HepG2 (cell line): Measurements from ENCODE around the gene NAPSA. TPM values are rescaled to one million over a fixed set of nuclear protein-coding genes. Genes with fewer than 3 reads are reported as not detected.

ENCODE experiments used
- ETV5 ChIP-seq: IDR thresholded peaks from 2 replicates; pipeline ENCODE4 v1.6.1; 2018; ENCODE audit warnings: missing biosample characterization, missing genetic modification reagents, inconsistent platforms, borderline replicate concordance
- GATAD2A ChIP-seq: IDR thresholded peaks from 2 replicates; pipeline ENCODE4 v1.6.1; 2016
- MIER2 ChIP-seq: IDR thresholded peaks from 2 replicates; pipeline ENCODE4 v1.6.1; 2016; ENCODE audit warnings: missing biosample characterization, missing genetic modification reagents
- REPIN1 ChIP-seq: sonication (generic); formaldehyde crosslinking; IDR thresholded peaks from 2 replicates; pipeline ENCODE4 v1.8.0; 2022; ENCODE audit warnings: missing genetic modification reagents, low read depth, mild to moderate bottlenecking, borderline replicate concordance
- RFX5 ChIP-seq: IDR thresholded peaks from 2 replicates; pipeline ENCODE4 v1.6.1; 2011; ENCODE audit warnings: low read depth, low read length, improper control_type of control experiment
- SAP130 ChIP-seq: IDR thresholded peaks from 2 replicates; pipeline ENCODE4 v1.6.1; 2016; ENCODE audit warnings: low read depth
- SMAD3 ChIP-seq: sonication (generic); formaldehyde crosslinking; IDR thresholded peaks from 2 replicates; pipeline ENCODE4 v1.4.0; 2020; ENCODE audit warnings: missing genetic modification reagents
- TCF12 ChIP-seq, 2 experiments: fragments of 450-650 bp in 1 of 2; sonication (generic) in 1 of 2; formaldehyde crosslinking in 1 of 2; IDR thresholded peaks; 2 replicates each; pipeline versions ENCODE4 v1.6.1 to v1.8.0; 2017 to 2022; ENCODE audit warnings: antibody characterized with exemption in 1 of 2, mild to moderate bottlenecking in 1 of 2, missing genetic modification reagents in 1 of 2, moderate library complexity in 1 of 2
- TOE1 ChIP-seq: sonication (generic); formaldehyde crosslinking; IDR thresholded peaks from 2 replicates; pipeline ENCODE4 v1.4.0; 2020; ENCODE audit warnings: mild to moderate bottlenecking, missing genetic modification reagents
- ZNF605 ChIP-seq: sonication (generic); formaldehyde crosslinking; IDR thresholded peaks from 2 replicates; pipeline ENCODE4 v1.8.0; 2022; ENCODE audit warnings: mild to moderate bottlenecking, missing genetic modification reagents
- ZNF788 ChIP-seq: sonication (generic); formaldehyde crosslinking; IDR thresholded peaks from 2 replicates; pipeline ENCODE4 v1.5.0; 2020; ENCODE audit warnings: mild to moderate bottlenecking, missing genetic modification reagents, borderline replicate concordance
- ZSCAN22 ChIP-seq: sonication (generic); formaldehyde crosslinking; IDR thresholded peaks from 2 replicates; pipeline ENCODE4 v1.4.0; 2020; ENCODE audit warnings: mild to moderate bottlenecking, missing genetic modification reagents
- polyA plus RNA-seq, 8 experiments: library from polyadenylated mRNA; depleted of rRNA in 3 of 8; stranded (reverse) in 7 of 8; unstranded in 1 of 8; fragments of >200 nt; fragmentation: Illumina TruSeq in 4 of 8; extraction: Trizol in 4 of 8; gene quantifications; 2 replicates each; pipeline versions ENCODE4 v1.2.1 to v1.2.3, GENCODE V29; 2011 to 2016; ENCODE audit warnings: low read depth in 4 of 8, missing spikeins in 1 of 8, mixed read lengths in 1 of 8; ENCODE audit not compliant: insufficient read depth in 1 of 8
- total RNA-seq, 5 experiments: library from RNA; depleted of rRNA; stranded (reverse); fragments of >200 nt; fragmentation: Illumina TruSeq; extraction: Trizol; gene quantifications; 2 replicates each; pipeline ENCODE4 v1.2.3, GENCODE V29; 2016; ENCODE audit warnings: low read depth in 1 of 5
- TF ChIP-seq, protein P1 (sequence below): sonication (generic); formaldehyde crosslinking; IDR thresholded peaks from 2 replicates; pipeline ENCODE4 v1.5.1; 2020; ENCODE audit warnings: mild to moderate bottlenecking, missing genetic modification reagents, moderate library complexity
- TF ChIP-seq, protein P2 (sequence below): sonication (generic); formaldehyde crosslinking; conservative IDR thresholded peaks from 2 replicates; pipeline ENCODE4 v1.4.0; 2020; ENCODE audit warnings: missing genetic modification reagents
- TF ChIP-seq, protein P3 (sequence below): IDR thresholded peaks from 2 replicates; pipeline ENCODE4 v1.6.1; 2016; ENCODE audit warnings: low read depth, missing genetic modification reagents, missing compliant biosample characterization
- TF ChIP-seq, protein P4 (sequence below): sonication (generic); formaldehyde crosslinking; IDR thresholded peaks from 2 replicates; pipeline ENCODE4 v1.4.0; 2020; ENCODE audit warnings: missing genetic modification reagents

The NAPSA gene
- total and polyA plus RNA-seq, 2 of the 13 experiments (the other 11 are each of a cell fraction or from before 2014, with no cell fraction given): not detected

DNA sequence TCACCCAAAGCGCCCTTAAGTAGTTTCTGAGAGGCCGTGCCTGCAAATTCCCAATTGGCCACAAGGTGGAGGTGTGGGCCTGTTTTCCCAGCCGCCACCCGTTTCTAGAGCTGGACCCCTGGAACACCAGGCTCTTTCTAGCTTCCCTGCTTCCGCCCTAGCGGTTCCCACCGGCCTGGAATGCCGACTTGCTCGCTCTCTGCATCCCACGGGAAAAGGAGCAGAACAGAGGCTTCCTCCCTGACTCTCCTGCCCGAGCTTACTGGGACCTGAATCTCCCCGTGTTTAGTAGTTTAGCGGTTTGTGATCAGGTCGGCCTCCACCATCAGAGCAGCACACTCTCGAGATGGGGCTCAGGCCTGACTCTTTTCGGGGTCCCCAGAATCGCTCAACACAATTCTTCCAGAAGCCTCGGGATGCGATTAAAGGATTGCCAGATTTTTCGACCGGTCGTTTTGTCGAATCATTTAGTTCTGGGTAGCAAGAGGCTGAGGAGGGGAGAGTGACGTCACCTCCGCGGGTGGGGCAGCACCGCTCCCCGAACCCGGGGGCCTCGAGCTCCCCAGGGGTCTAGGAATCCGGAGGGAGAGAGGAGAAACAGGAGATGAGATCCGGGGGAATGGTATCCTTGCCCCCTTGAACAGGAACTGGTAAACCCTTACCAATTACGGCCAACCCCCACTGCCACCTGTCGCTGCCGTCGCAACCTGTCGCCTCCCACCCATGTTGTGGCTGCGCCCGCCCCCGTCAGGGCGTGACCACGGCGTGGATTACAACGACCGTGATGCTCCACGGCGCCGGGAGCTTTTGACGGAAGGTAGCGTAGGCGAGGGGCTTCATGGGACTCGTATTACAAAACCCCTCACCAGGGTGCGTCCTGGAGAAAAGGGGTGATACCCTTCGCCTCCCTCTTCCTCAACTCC lies 8.0 kb downstream of the NAPSA start (continued):
- no peak for TF ChIP-seq TCF12 (IDR thresholded peaks at IDR 0.05)
- no peak for TF ChIP-seq TCF12 (CRISPR knock-in tag; IDR thresholded peaks at IDR 0.05)
- TF ChIP-seq, protein P1, sequence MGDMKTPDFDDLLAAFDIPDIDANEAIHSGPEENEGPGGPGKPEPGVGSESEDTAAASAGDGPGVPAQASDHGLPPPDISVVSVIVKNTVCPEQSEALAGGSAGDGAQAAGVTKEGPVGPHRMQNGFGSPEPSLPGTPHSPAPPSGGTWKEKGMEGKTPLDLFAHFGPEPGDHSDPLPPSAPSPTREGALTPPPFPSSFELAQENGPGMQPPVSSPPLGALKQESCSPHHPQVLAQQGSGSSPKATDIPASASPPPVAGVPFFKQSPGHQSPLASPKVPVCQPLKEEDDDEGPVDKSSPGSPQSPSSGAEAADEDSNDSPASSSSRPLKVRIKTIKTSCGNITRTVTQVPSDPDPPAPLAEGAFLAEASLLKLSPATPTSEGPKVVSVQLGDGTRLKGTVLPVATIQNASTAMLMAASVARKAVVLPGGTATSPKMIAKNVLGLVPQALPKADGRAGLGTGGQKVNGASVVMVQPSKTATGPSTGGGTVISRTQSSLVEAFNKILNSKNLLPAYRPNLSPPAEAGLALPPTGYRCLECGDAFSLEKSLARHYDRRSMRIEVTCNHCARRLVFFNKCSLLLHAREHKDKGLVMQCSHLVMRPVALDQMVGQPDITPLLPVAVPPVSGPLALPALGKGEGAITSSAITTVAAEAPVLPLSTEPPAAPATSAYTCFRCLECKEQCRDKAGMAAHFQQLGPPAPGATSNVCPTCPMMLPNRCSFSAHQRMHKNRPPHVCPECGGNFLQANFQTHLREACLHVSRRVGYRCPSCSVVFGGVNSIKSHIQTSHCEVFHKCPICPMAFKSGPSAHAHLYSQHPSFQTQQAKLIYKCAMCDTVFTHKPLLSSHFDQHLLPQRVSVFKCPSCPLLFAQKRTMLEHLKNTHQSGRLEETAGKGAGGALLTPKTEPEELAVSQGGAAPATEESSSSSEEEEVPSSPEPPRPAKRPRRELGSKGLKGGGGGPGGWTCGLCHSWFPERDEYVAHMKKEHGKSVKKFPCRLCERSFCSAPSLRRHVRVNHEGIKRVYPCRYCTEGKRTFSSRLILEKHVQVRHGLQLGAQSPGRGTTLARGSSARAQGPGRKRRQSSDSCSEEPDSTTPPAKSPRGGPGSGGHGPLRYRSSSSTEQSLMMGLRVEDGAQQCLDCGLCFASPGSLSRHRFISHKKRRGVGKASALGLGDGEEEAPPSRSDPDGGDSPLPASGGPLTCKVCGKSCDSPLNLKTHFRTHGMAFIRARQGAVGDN (CRISPR knock-in tag): peak; percentile 53
- TF ChIP-seq GATAD2A: 0 out of 2 replicates have a peak, but pooled peaks have one; percentile 26
- TF ChIP-seq RFX5: no peak
- peak; percentile 30; the same call in 1 of the 2 replicates for TF ChIP-seq SAP130 (CRISPR knock-in tag)
- TF ChIP-seq REPIN1: 0 out of 2 replicates have a peak, but pooled peaks have one; percentile 55
- TF ChIP-seq ZNF605 (CRISPR knock-in tag): peak; percentile 29; the same call in 1 of the 2 replicates
- TF ChIP-seq MIER2 (CRISPR knock-in tag): peak; percentile 17; the same call in 1 of the 2 replicates
- TF ChIP-seq TOE1 (CRISPR knock-in tag): no peak
- TF ChIP-seq, protein P2, sequence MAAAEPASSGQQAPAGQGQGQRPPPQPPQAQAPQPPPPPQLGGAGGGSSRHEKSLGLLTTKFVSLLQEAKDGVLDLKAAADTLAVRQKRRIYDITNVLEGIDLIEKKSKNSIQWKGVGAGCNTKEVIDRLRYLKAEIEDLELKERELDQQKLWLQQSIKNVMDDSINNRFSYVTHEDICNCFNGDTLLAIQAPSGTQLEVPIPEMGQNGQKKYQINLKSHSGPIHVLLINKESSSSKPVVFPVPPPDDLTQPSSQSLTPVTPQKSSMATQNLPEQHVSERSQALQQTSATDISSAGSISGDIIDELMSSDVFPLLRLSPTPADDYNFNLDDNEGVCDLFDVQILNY (CRISPR knock-in tag): no peak
- TF ChIP-seq, protein P3, sequence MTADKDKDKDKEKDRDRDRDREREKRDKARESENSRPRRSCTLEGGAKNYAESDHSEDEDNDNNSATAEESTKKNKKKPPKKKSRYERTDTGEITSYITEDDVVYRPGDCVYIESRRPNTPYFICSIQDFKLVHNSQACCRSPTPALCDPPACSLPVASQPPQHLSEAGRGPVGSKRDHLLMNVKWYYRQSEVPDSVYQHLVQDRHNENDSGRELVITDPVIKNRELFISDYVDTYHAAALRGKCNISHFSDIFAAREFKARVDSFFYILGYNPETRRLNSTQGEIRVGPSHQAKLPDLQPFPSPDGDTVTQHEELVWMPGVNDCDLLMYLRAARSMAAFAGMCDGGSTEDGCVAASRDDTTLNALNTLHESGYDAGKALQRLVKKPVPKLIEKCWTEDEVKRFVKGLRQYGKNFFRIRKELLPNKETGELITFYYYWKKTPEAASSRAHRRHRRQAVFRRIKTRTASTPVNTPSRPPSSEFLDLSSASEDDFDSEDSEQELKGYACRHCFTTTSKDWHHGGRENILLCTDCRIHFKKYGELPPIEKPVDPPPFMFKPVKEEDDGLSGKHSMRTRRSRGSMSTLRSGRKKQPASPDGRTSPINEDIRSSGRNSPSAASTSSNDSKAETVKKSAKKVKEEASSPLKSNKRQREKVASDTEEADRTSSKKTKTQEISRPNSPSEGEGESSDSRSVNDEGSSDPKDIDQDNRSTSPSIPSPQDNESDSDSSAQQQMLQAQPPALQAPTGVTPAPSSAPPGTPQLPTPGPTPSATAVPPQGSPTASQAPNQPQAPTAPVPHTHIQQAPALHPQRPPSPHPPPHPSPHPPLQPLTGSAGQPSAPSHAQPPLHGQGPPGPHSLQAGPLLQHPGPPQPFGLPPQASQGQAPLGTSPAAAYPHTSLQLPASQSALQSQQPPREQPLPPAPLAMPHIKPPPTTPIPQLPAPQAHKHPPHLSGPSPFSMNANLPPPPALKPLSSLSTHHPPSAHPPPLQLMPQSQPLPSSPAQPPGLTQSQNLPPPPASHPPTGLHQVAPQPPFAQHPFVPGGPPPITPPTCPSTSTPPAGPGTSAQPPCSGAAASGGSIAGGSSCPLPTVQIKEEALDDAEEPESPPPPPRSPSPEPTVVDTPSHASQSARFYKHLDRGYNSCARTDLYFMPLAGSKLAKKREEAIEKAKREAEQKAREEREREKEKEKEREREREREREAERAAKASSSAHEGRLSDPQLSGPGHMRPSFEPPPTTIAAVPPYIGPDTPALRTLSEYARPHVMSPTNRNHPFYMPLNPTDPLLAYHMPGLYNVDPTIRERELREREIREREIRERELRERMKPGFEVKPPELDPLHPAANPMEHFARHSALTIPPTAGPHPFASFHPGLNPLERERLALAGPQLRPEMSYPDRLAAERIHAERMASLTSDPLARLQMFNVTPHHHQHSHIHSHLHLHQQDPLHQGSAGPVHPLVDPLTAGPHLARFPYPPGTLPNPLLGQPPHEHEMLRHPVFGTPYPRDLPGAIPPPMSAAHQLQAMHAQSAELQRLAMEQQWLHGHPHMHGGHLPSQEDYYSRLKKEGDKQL: no peak
- peak; percentile 39; the same call in 1 of the 2 replicates for TF ChIP-seq ZNF788 (CRISPR knock-in tag)
- peak; percentile 32; the same call in 1 of the 2 replicates for TF ChIP-seq ETV5 (CRISPR knock-in tag)
- peak; percentile 99 for TF ChIP-seq ZSCAN22 (CRISPR knock-in tag)
- TF ChIP-seq, protein P4, sequence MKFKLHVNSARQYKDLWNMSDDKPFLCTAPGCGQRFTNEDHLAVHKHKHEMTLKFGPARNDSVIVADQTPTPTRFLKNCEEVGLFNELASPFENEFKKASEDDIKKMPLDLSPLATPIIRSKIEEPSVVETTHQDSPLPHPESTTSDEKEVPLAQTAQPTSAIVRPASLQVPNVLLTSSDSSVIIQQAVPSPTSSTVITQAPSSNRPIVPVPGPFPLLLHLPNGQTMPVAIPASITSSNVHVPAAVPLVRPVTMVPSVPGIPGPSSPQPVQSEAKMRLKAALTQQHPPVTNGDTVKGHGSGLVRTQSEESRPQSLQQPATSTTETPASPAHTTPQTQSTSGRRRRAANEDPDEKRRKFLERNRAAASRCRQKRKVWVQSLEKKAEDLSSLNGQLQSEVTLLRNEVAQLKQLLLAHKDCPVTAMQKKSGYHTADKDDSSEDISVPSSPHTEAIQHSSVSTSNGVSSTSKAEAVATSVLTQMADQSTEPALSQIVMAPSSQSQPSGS (CRISPR knock-in tag): 0 out of 2 replicates have a peak, but pooled peaks have one; percentile 45
- no peak for TF ChIP-seq SMAD3 (CRISPR knock-in tag)
